IMR-90 (cell line): ENCODE measurements around the gene C1orf105.

Source experiments
- CEBPB ChIP-seq: IDR thresholded peaks from 2 replicates; pipeline ENCODE4 v1.6.1; 2012; ENCODE audit warnings: low read depth, low read length, improper control_type of control experiment
- CTCF ChIP-seq: conservative IDR thresholded peaks from 2 replicates; pipeline ENCODE4 v1.5.1; 2012; ENCODE audit warnings: mild to moderate bottlenecking, low read depth, low read length, improper control_type of control experiment
- MAFK ChIP-seq: IDR thresholded peaks from 2 replicates; pipeline ENCODE4 v1.6.1; 2012; ENCODE audit warnings: low read depth, low read length, improper control_type of control experiment
- MAZ ChIP-seq: IDR thresholded peaks from 2 replicates; pipeline ENCODE4 v1.6.1; 2012; ENCODE audit warnings: low read depth, mild to moderate bottlenecking, low read length, improper control_type of control experiment, moderate library complexity, borderline replicate concordance
- MXI1 ChIP-seq: IDR thresholded peaks from 2 replicates; pipeline ENCODE4 v1.6.1; 2012; ENCODE audit warnings: low read depth, mild to moderate bottlenecking, low read length, moderate library complexity, borderline replicate concordance
- NFE2L2 ChIP-seq: fragments of 150-350 bp; IDR thresholded peaks from 2 replicates; pipeline ENCODE4 v1.6.1; 2016; ENCODE audit warnings: low read depth, mild to moderate bottlenecking, low read length
- POLR2A ChIP-seq: IDR thresholded peaks from 2 replicates; pipeline ENCODE4 v1.6.1; 2012; ENCODE audit warnings: mild to moderate bottlenecking, low read depth, low read length
- RAD21 ChIP-seq: IDR thresholded peaks from 2 replicates; pipeline ENCODE4 v1.6.1; 2012; ENCODE audit warnings: low read length, improper control_type of control experiment
- RCOR1 ChIP-seq: IDR thresholded peaks from 2 replicates; pipeline ENCODE4 v1.6.1; 2012; ENCODE audit warnings: mild to moderate bottlenecking, low read length, improper control_type of control experiment; ENCODE audit not compliant: insufficient replicate concordance
- RFX5 ChIP-seq: IDR thresholded peaks from 2 replicates; pipeline ENCODE4 v1.8.0; 2012; ENCODE audit warnings: low read depth, mild to moderate bottlenecking, low read length, moderate library complexity
- USF2 ChIP-seq: fragments of 150-350 bp; IDR thresholded peaks from 2 replicates; pipeline ENCODE4 v1.6.1; 2017; ENCODE audit warnings: mild to moderate bottlenecking, antibody characterized with exemption, low read length, low read depth
- TF ChIP-seq, protein P1 (sequence below): fragments of 150-350 bp; IDR thresholded peaks from 2 replicates; pipeline ENCODE4 v1.6.1; 2016; ENCODE audit warnings: low read depth, mild to moderate bottlenecking, low read length, moderate library complexity, borderline replicate concordance

GRCh38 chr1:172399756-172400721 lies 20.4 kb upstream of the C1orf105 start:
- no peak for TF ChIP-seq CTCF
- TF ChIP-seq POLR2A: no peak
- TF ChIP-seq USF2: no peak
- TF ChIP-seq RAD21: no peak
- TF ChIP-seq RCOR1: no peak
- no peak for TF ChIP-seq CEBPB
- TF ChIP-seq MAFK: no peak
- TF ChIP-seq MXI1: no peak
- TF ChIP-seq NFE2L2: no peak
- TF ChIP-seq RFX5: no peak
- no peak for TF ChIP-seq MAZ
- TF ChIP-seq, protein P1, sequence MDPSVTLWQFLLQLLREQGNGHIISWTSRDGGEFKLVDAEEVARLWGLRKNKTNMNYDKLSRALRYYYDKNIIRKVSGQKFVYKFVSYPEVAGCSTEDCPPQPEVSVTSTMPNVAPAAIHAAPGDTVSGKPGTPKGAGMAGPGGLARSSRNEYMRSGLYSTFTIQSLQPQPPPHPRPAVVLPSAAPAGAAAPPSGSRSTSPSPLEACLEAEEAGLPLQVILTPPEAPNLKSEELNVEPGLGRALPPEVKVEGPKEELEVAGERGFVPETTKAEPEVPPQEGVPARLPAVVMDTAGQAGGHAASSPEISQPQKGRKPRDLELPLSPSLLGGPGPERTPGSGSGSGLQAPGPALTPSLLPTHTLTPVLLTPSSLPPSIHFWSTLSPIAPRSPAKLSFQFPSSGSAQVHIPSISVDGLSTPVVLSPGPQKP: no peak
